Spleen (tissue), 11 donors: ENCODE results near the gene DLX5. TPM values are rescaled to one million over a fixed set of nuclear protein-coding genes. Genes with fewer than 3 reads are reported as not detected.

Experiments used
- DNase-seq: peaks from one replicate; pipeline ENCODE4 v3.0.0-alpha.2; 2020
- H3K27ac ChIP-seq, 8 donors: fragments of 200-600 bp; sonication (generic) in 7 of 8; 1 replicate in 4 of 8; 2 replicates in 4 of 8; pipeline versions ENCODE4 v1.5.0 to v1.8.0; 2016 to 2021; ENCODE audit warnings: inconsistent platforms in 4 of 8, mild to moderate bottlenecking in 4 of 8, moderate library complexity in 1 of 8
- H3K27me3 ChIP-seq, 7 donors: fragments of 200-600 bp; sonication (generic) in 6 of 7; replicated peaks in 1 of 7; 1 replicate in 4 of 7; 2 replicates in 3 of 7; pipeline versions ENCODE4 v1.5.0 to v1.8.0; 2016 to 2021; ENCODE audit warnings: inconsistent platforms in 3 of 7, mild to moderate bottlenecking in 1 of 7
- H3K36me3 ChIP-seq, 6 donors: fragments of 200-600 bp; sonication (generic) in 5 of 6; 1 replicate in 4 of 6; 2 replicates in 2 of 6; pipeline versions ENCODE4 v1.5.0 to v1.8.0; 2016 to 2021; ENCODE audit warnings: inconsistent platforms in 2 of 6
- H3K4me1 ChIP-seq, 6 donors: fragments of 200-600 bp; sonication (generic) in 5 of 6; 1 replicate in 3 of 6; 2 replicates in 3 of 6; pipeline versions ENCODE4 v1.5.0 to v1.8.0; 2016 to 2021; ENCODE audit warnings: inconsistent platforms in 3 of 6
- H3K4me3 ChIP-seq, 8 donors: fragments of 200-600 bp; sonication (generic) in 7 of 8; 1 replicate in 4 of 8; 2 replicates in 4 of 8; pipeline versions ENCODE4 v1.5.0 to v1.8.0; 2016 to 2021; ENCODE audit warnings: inconsistent platforms in 4 of 8, mild to moderate bottlenecking in 4 of 8, moderate library complexity in 2 of 8
- H3K9me3 ChIP-seq, 8 donors: fragments of 200-600 bp; sonication (generic) in 7 of 8; 1 replicate in 4 of 8; 2 replicates in 4 of 8; pipeline versions ENCODE4 v1.5.0 to v1.8.0; 2016 to 2021; ENCODE audit warnings: inconsistent platforms in 4 of 8
- POLR2A ChIP-seq, 3 donors: fragments of 450-650 bp; IDR thresholded peaks; one replicate each; pipeline ENCODE4 v1.5.1; 2017; ENCODE audit warnings: antibody characterized with exemption in 3 of 3, mild to moderate bottlenecking in 1 of 3
- POLR2AphosphoS5 ChIP-seq, 3 donors: sonication (generic); formaldehyde crosslinking; IDR thresholded peaks; one replicate each; pipeline ENCODE4 v1.5.1; 2017; ENCODE audit warnings: antibody characterized with exemption in 3 of 3
- WGBS, 5 donors: extraction: QIAGEN DNeasy Blood & Tissue Kit in 3 of 5; methylation state at CpG; one replicate each; pipeline versions ENCODE4 v1.1.5 to v1.1.7; 2013 to 2018; 5-methylcytosine and 5-hydroxymethylcytosine counted together
- intact Hi-C: fragments of 100-400 bp; cut with DNase I; formaldehyde crosslinking; loops from one replicate; pipeline ENCODE4 v1.15.0; 2023; ENCODE audit warnings: low total_unique reads
- polyA plus RNA-seq, 3 donors: library from polyadenylated mRNA; stranded (reverse); fragments of 200-250 nt; gene quantifications; one replicate each; pipeline ENCODE4 v1.2.1, GENCODE V29; 2013
- total RNA-seq, 7 donors: library from RNA; depleted of rRNA in 3 of 7; stranded (reverse); fragments of >200 nt in 3 of 7; fragmentation: NEBNext Ultra II Directional in 4 of 7; extraction: Animal tissue kit (Norgen Biotek cat#: 25700) in 4 of 7; gene quantifications; one replicate each; pipeline versions ENCODE4 v1.1.0 to v1.2.1, GENCODE V29; 2016 to 2021
- TF ChIP-seq, protein P1 (sequence below), 11 experiments: fragments of 200-600 bp in 7 of 11; fragments of 450-650 bp in 4 of 11; sonication (generic) in 4 of 11; IDR thresholded peaks in 8 of 11; conservative IDR thresholded peaks in 3 of 11; 1 replicate in 7 of 11; 2 replicates in 4 of 11; pipeline versions ENCODE4 v1.4.0 to v1.8.0; 2016 to 2021; ENCODE audit warnings: antibody characterized with exemption in 11 of 11, inconsistent platforms in 4 of 11, mild to moderate bottlenecking in 1 of 11
- donor health status: healthy with polysubstance abuse.
- donor health status: DM: no; HTN: no; CAD: no; lungs with moderate emphysema.
- donor health status: DM: no; HTN: no; CAD: no.
- donor health status: Bipolar disorder and iron deficiency.
- donor health status: healthy.
- donor health status: DM: no; HTN: no; CAD: no.
- donor health status: DM: yes; HTN: yes; CAD: no.

Gene DLX5
- total and polyA plus RNA-seq, 10 donors = 0.14 to 0.36 TPM; not detected in 8

- no peak overlapping the region for H3K27ac ChIP-seq
- WGBS, 5 donors = 4 to 8% (median 6%) methylated on average over 35 of the region's 35 CpGs
- no peak for TF ChIP-seq POLR2AphosphoS5 (IDR thresholded peaks at IDR 0.05)
- no peak for TF ChIP-seq POLR2A (IDR thresholded peaks at IDR 0.05)
- TF ChIP-seq, protein P1, sequence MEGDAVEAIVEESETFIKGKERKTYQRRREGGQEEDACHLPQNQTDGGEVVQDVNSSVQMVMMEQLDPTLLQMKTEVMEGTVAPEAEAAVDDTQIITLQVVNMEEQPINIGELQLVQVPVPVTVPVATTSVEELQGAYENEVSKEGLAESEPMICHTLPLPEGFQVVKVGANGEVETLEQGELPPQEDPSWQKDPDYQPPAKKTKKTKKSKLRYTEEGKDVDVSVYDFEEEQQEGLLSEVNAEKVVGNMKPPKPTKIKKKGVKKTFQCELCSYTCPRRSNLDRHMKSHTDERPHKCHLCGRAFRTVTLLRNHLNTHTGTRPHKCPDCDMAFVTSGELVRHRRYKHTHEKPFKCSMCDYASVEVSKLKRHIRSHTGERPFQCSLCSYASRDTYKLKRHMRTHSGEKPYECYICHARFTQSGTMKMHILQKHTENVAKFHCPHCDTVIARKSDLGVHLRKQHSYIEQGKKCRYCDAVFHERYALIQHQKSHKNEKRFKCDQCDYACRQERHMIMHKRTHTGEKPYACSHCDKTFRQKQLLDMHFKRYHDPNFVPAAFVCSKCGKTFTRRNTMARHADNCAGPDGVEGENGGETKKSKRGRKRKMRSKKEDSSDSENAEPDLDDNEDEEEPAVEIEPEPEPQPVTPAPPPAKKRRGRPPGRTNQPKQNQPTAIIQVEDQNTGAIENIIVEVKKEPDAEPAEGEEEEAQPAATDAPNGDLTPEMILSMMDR (IDR thresholded peaks at IDR 0.05 in 8 of 11, conservative IDR thresholded peaks at IDR 0.05 in 3 of 11) = no peak
- H3K27me3 ChIP-seq = peaks cover 7 to 100% (median 93%) of the 10 kb centered on the region in 7 donors
- H3K4me1 ChIP-seq = peaks cover 15 to 75% (median 38%) of the 10 kb centered on the region in 6 donors
- no peaks in the 10 kb centered on the region for H3K9me3 ChIP-seq
- intact Hi-C loops = no loop called here
- no peak overlapping the region for H3K4me3 ChIP-seq
- no peaks in the 10 kb centered on the region for H3K36me3 ChIP-seq
- DNase-seq = no peak
Observed at GRCh38 chr7:97022491-97023306, 1.9 kb downstream of the DLX5 start.

GRCh38 chr7:97021747-97022490 lies 2.7 kb downstream of the DLX5 start:
- TF ChIP-seq POLR2A (IDR thresholded peaks at IDR 0.05) = no peak
- no peak for TF ChIP-seq POLR2AphosphoS5 (IDR thresholded peaks at IDR 0.05)
- TF ChIP-seq, protein P1 (IDR thresholded peaks at IDR 0.05 in 8 of 11, conservative IDR thresholded peaks at IDR 0.05 in 3 of 11) = no peak
- Histone ChIP-seq H3K27me3 (peaks cover 11 to 100% (median 95%) of the 10 kb centered on the region in 7 donors), H3K9me3 (no peaks in the 10 kb centered on the region), H3K4me1 (peaks cover 9 to 73% (median 32%) of the 10 kb centered on the region in 6 donors), H3K4me3 (peak overlapping the region in 1 of 8 donors; percentile 20), H3K36me3 (no peaks in the 10 kb centered on the region), H3K27ac (no peak overlapping the region)
- 14 to 22% (median 17%) methylated on average over 31 to 39 of the region's 39 CpGs for WGBS, 5 donors
- intact Hi-C loops = no loop called here
- peak; percentile 66 for DNase-seq

GRCh38 chr7:97020996-97021746 lies 3.5 kb downstream of the DLX5 start:
- DNase-seq = peak; percentile 70
- H3K4me1 ChIP-seq = peaks cover 4 to 73% (median 28%) of the 10 kb centered on the region in 6 donors
- peaks cover 11 to 100% (median 95%) of the 10 kb centered on the region in 7 donors for H3K27me3 ChIP-seq
- WGBS, 5 donors = 6 to 22% (median 9%) methylated on average over 52 to 67 of the region's 67 CpGs
- intact Hi-C loops = no loop called here
- H3K36me3 ChIP-seq = no peaks in the 10 kb centered on the region
- H3K4me3 ChIP-seq = peak overlapping the region in 2 of 8 donors; percentile 14 to 27
- H3K27ac ChIP-seq = no peak overlapping the region
- TF ChIP-seq POLR2AphosphoS5 (IDR thresholded peaks at IDR 0.05) (no peak), POLR2A (IDR thresholded peaks at IDR 0.05) (no peak)
- TF ChIP-seq, protein P1 (IDR thresholded peaks at IDR 0.05 in 8 of 11, conservative IDR thresholded peaks at IDR 0.05 in 3 of 11) = no peak
- no peaks in the 10 kb centered on the region for H3K9me3 ChIP-seq
